ENCODE data around the gene SCAMP4. TPM values are rescaled to one million over a fixed set of nuclear protein-coding genes. Genes with fewer than 3 reads are reported as not detected.

Gene SCAMP4
- total RNA-seq, 4 donors from 2014 or later = 49.8 to 144 (median 83.9) TPM

GRCh38 chr19:1962674-1963073 is 57.5 kb downstream of the SCAMP4 start:
- peaks cover 0 to 55% (median 0%) of the 10 kb centered on the region in 3 donors for H3K36me3 ChIP-seq
- H3K4me3 ChIP-seq = no peak overlapping the region
- no peaks in the 10 kb centered on the region for H3K4me1 ChIP-seq
- WGBS, 2 donors = 78 to 95% methylated on average over 4 to 7 of the region's 23 CpGs
- intact Hi-C loops (cut with DNase I) = no loop called here
- H3K27me3 ChIP-seq = no peaks in the 10 kb centered on the region
- no peak for TF ChIP-seq POLR2A (IDR thresholded peaks at IDR 0.05)
- no peak for TF ChIP-seq CTCF (IDR thresholded peaks at IDR 0.05)
- H3K27ac ChIP-seq = no peak overlapping the region
- no peaks in the 10 kb centered on the region for H3K9me3 ChIP-seq
- no peak for DNase-seq

- no peaks in the 10 kb centered on the region for H3K9me3 ChIP-seq
- no peak overlapping the region for H3K27ac ChIP-seq
- intact Hi-C loops (cut with DNase I) = no loop called here
- H3K36me3 ChIP-seq = peaks cover 11 to 67% (median 12%) of the 10 kb centered on the region in 3 donors
- no peak for TF ChIP-seq CTCF (IDR thresholded peaks at IDR 0.05)
- TF ChIP-seq POLR2A (IDR thresholded peaks at IDR 0.05) = no peak
- no peak overlapping the region for H3K4me3 ChIP-seq
- no peak for DNase-seq
- no peaks in the 10 kb centered on the region for H3K4me1 ChIP-seq
- 75 to 94% methylated on average over 15 to 17 of the region's 26 CpGs for WGBS, 2 donors
- no peaks in the 10 kb centered on the region for H3K27me3 ChIP-seq
These were observed 61.9 kb downstream of the SCAMP4 start for GRCh38 chr19:1967087-1967608.

- H3K4me3 ChIP-seq = no peak overlapping the region
- H3K9me3 ChIP-seq = no peaks in the 10 kb centered on the region
- H3K4me1 ChIP-seq = no peaks in the 10 kb centered on the region
- no peak for DNase-seq
- TF ChIP-seq CTCF (IDR thresholded peaks at IDR 0.05) (no peak), POLR2A (IDR thresholded peaks at IDR 0.05) (no peak)
- H3K27ac ChIP-seq = no peak overlapping the region
- no peaks in the 10 kb centered on the region for H3K27me3 ChIP-seq
- intact Hi-C loops (cut with DNase I) = no loop called here
- 85 to 90% methylated on average over 2 to 12 of the region's 34 CpGs for WGBS, 2 donors
- peaks cover 11 to 56% (median 12%) of the 10 kb centered on the region in 3 donors for H3K36me3 ChIP-seq
These were observed 63.3 kb downstream of the SCAMP4 start for GRCh38 chr19:1968279-1969175.

- DNase-seq = no peak
- 89 to 98% methylated on average over 10 to 15 of the region's 49 CpGs for WGBS, 2 donors
- Histone ChIP-seq H3K4me1 (peaks cover 0 to 3% (median 0%) of the 10 kb centered on the region in 3 donors), H3K4me3 (no peak overlapping the region), H3K27me3 (no peaks in the 10 kb centered on the region), H3K36me3 (peaks cover 11 to 63% (median 12%) of the 10 kb centered on the region in 3 donors), H3K27ac (no peak overlapping the region), H3K9me3 (no peaks in the 10 kb centered on the region)
- intact Hi-C loops (cut with DNase I) = loop anchor here (10.0 kb wide), 1 partner anchor 825 kb away; no protein-coding TSS in a partner anchor
- no peak for TF ChIP-seq CTCF (IDR thresholded peaks at IDR 0.05)
These were observed 64.2 kb downstream of the SCAMP4 start for GRCh38 chr19:1969176-1970002.

Data from esophagus squamous epithelium (tissue), 5 donors.